Fibroblast of lung (primary cell): ENCODE data around the gene GPC5.

Source experiments
- CTCF ChIP-seq, 2 donors: IDR thresholded peaks in 1 of 2; conservative IDR thresholded peaks in 1 of 2; 1 replicate in 1 of 2; 2 replicates in 1 of 2; pipeline ENCODE4 v1.5.1; 2011 to 2012; ENCODE audit warnings: low read length in 2 of 2, control low read depth in 1 of 2, inconsistent platforms in 1 of 2, low read depth in 1 of 2, mild to moderate bottlenecking in 1 of 2
- EZH2 ChIP-seq: IDR thresholded peaks from 2 replicates; pipeline ENCODE4 v1.5.1; 2012; ENCODE audit warnings: low read length, control low read depth, mild to moderate bottlenecking; ENCODE audit errors: missing control alignments

DNA sequence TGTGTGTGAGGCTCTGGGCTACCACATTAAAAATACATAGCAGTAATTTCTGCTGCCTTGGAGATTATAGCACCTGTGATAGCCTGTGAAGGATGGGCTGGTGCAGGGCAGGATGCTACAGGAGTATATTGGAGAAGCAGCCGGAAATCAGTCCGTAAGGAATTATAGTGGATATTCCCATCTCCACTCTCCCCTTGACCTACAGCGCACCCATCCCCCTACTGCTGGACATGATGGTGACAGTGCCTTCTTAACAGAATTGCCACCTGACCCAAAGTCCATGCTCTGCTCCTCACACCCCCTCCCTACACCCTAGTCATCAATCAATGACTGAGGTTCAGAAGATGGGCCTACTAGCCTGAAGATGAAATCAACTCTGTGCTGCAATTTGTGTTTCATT, 376.0 kb downstream of the GPC5 start:
- TF ChIP-seq CTCF (conservative IDR thresholded peaks at IDR 0.05 in 1 of 2, IDR thresholded peaks at IDR 0.05 in 1 of 2; ENCODE audit: low read depth in 1 of 2, low read length in 2 of 2) (no peak), EZH2 (no peak)
